Mesodermal cell (in vitro differentiated cells): ENCODE data around the gene CACNA1B.

ENCODE experiments used
- H3K27ac ChIP-seq: 2 replicates; pipeline ENCODE4 v1.7.0; 2013; ENCODE audit warnings: mild to moderate bottlenecking, low read depth, low read length, moderate library complexity; ENCODE audit not compliant: severe bottlenecking
- H3K36me3 ChIP-seq: 2 replicates; pipeline ENCODE4 v1.7.1; 2013; ENCODE audit warnings: mild to moderate bottlenecking, low read length, moderate library complexity; ENCODE audit not compliant: control insufficient read depth, insufficient read depth
- H3K4me1 ChIP-seq: one replicate; pipeline ENCODE4 v1.7.1; 2013; ENCODE audit warnings: mild to moderate bottlenecking, low read length; ENCODE audit not compliant: insufficient read depth, control insufficient read depth, poor library complexity, severe bottlenecking
- H3K4me3 ChIP-seq: 2 replicates; pipeline ENCODE4 v1.7.0; 2013; ENCODE audit warnings: low read length, control low read depth, mild to moderate bottlenecking; ENCODE audit not compliant: insufficient read depth, poor library complexity, severe bottlenecking; ENCODE audit errors: extremely low read depth
- H3K9me3 ChIP-seq: 2 replicates; pipeline ENCODE4 v1.7.1; 2013; ENCODE audit warnings: mild to moderate bottlenecking, low read length, moderate library complexity; ENCODE audit not compliant: control insufficient read depth
- WGBS, 2 experiments: methylation state at CpG; one replicate each; pipeline ENCODE4 v1.1.5; 2013; ENCODE audit warnings: missing lambda C conversion rate in 2 of 2; ENCODE audit not compliant: insufficient coverage in 2 of 2; 5-methylcytosine and 5-hydroxymethylcytosine counted together

The CACNA1B gene

GRCh38 chr9:138060365-138060764 lies 182.8 kb downstream of the CACNA1B start:
- no peak overlapping the region for H3K4me3 ChIP-seq
- H3K27ac ChIP-seq = no peak overlapping the region
- no peaks in the 10 kb centered on the region for H3K4me1 ChIP-seq
- H3K9me3 ChIP-seq = no peaks in the 10 kb centered on the region
- WGBS, 2 experiments = 82 to 87% methylated on average over 8 of the region's 8 CpGs
- no peaks in the 10 kb centered on the region for H3K36me3 ChIP-seq

- no peaks in the 10 kb centered on the region for H3K9me3 ChIP-seq
- no peaks in the 10 kb centered on the region for H3K4me1 ChIP-seq
- no peak overlapping the region for H3K27ac ChIP-seq
- H3K36me3 ChIP-seq = no peaks in the 10 kb centered on the region
- 94 to 96% methylated on average over 8 of the region's 8 CpGs for WGBS, 2 experiments
- no peak overlapping the region for H3K4me3 ChIP-seq
Observed at GRCh38 chr9:138060881-138061280, 183.3 kb downstream of the CACNA1B start.

- Histone ChIP-seq H3K9me3 (no peaks in the 10 kb centered on the region), H3K4me1 (no peaks in the 10 kb centered on the region), H3K27ac (no peak overlapping the region), H3K36me3 (no peaks in the 10 kb centered on the region), H3K4me3 (no peak overlapping the region)
- 87 to 95% methylated on average over 4 to 6 of the region's 6 CpGs for WGBS, 2 experiments
Observed at GRCh38 chr9:138061631-138062030, 184.0 kb downstream of the CACNA1B start.

GRCh38 chr9:138062196-138062595 lies 184.6 kb downstream of the CACNA1B start:
- no peaks in the 10 kb centered on the region for H3K4me1 ChIP-seq
- no peak overlapping the region for H3K27ac ChIP-seq
- no peaks in the 10 kb centered on the region for H3K36me3 ChIP-seq
- no peak overlapping the region for H3K4me3 ChIP-seq
- 87 to 94% methylated on average over 6 to 7 of the region's 7 CpGs for WGBS, 2 experiments
- no peaks in the 10 kb centered on the region for H3K9me3 ChIP-seq

- no peak overlapping the region for H3K4me3 ChIP-seq
- 87 to 88% methylated on average over 5 to 6 of the region's 6 CpGs for WGBS, 2 experiments
Observed at GRCh38 chr9:138063033-138063432, 185.5 kb downstream of the CACNA1B start.

GRCh38 chr9:138063785-138064184 lies 186.2 kb downstream of the CACNA1B start:
- WGBS, 2 experiments = 89 to 97% methylated on average over 6 to 7 of the region's 9 CpGs
- H3K4me3 ChIP-seq = no peak overlapping the region
- no peaks in the 10 kb centered on the region for H3K36me3 ChIP-seq
- no peaks in the 10 kb centered on the region for H3K9me3 ChIP-seq
- H3K4me1 ChIP-seq = no peaks in the 10 kb centered on the region
- H3K27ac ChIP-seq = no peak overlapping the region

More at GRCh38 chr9:138063033-138063432, 185.5 kb downstream of the CACNA1B start:
- H3K27ac ChIP-seq = no peak overlapping the region
- no peaks in the 10 kb centered on the region for H3K4me1 ChIP-seq
- H3K9me3 ChIP-seq = no peaks in the 10 kb centered on the region
- no peaks in the 10 kb centered on the region for H3K36me3 ChIP-seq

GRCh38 chr9:138064547-138064946 lies 187.0 kb downstream of the CACNA1B start:
- Histone ChIP-seq H3K4me3 (no peak overlapping the region), H3K36me3 (no peaks in the 10 kb centered on the region), H3K4me1 (no peaks in the 10 kb centered on the region), H3K27ac (no peak overlapping the region), H3K9me3 (no peaks in the 10 kb centered on the region)
- 93 to 94% methylated on average over 7 of the region's 7 CpGs for WGBS, 2 experiments

- H3K36me3 ChIP-seq = no peaks in the 10 kb centered on the region
- no peaks in the 10 kb centered on the region for H3K4me1 ChIP-seq
- H3K4me3 ChIP-seq = no peak overlapping the region
- WGBS, 2 experiments = 88 to 92% methylated on average over 7 to 8 of the region's 9 CpGs
- no peak overlapping the region for H3K27ac ChIP-seq
- no peaks in the 10 kb centered on the region for H3K9me3 ChIP-seq
Observed at GRCh38 chr9:138065287-138065686, 187.7 kb downstream of the CACNA1B start.

- WGBS, 2 experiments = 75 to 84% methylated on average over 6 of the region's 6 CpGs
- no peaks in the 10 kb centered on the region for H3K4me1 ChIP-seq
- no peaks in the 10 kb centered on the region for H3K9me3 ChIP-seq
- H3K36me3 ChIP-seq = no peaks in the 10 kb centered on the region
- H3K4me3 ChIP-seq = no peak overlapping the region
- H3K27ac ChIP-seq = no peak overlapping the region
Observed at GRCh38 chr9:138066049-138066448, 188.5 kb downstream of the CACNA1B start.

GRCh38 chr9:138067613-138068367 lies 190.2 kb downstream of the CACNA1B start:
- Histone ChIP-seq H3K4me3 (no peak overlapping the region), H3K27ac (no peak overlapping the region), H3K4me1 (no peaks in the 10 kb centered on the region), H3K9me3 (no peaks in the 10 kb centered on the region), H3K36me3 (no peaks in the 10 kb centered on the region)
- WGBS, 2 experiments = 86 to 92% methylated on average over 13 to 14 of the region's 17 CpGs

GRCh38 chr9:138068601-138069035 lies 191.0 kb downstream of the CACNA1B start:
- Histone ChIP-seq H3K27ac (no peak overlapping the region), H3K9me3 (no peaks in the 10 kb centered on the region), H3K36me3 (no peaks in the 10 kb centered on the region), H3K4me3 (no peak overlapping the region), H3K4me1 (no peaks in the 10 kb centered on the region)
- whole genome bisulfite sequencing, 2 experiments = 69 to 75% methylated on average over 7 to 8 of the region's 9 CpGs
